ENCODE data around the gene LIN52. TPM values are rescaled to one million over a fixed set of nuclear protein-coding genes. Genes with fewer than 3 reads are reported as not detected.

Gene LIN52
- total and polyA plus RNA-seq, 2 experiments from 2014 or later, result 8.6 to 10.8 TPM

DNA sequence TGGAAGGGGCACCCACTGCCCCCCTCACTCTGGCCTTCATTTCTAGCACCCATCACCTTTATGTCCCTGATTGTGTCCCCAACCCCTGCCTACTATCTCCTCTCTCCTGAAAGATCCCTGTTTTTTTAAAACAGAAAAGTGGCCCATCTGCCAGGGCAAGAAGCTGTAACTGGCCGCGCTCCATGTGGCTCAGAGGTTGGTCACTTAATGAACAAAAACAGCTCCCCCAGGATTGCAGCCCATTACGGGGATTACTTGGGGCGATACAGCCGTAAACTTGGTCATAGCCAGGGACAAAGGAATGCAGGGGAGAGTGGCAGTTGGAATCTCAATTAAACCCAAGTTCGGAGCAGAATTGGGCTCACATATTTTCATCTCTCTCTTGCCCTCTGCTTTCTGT is 119.7 kb downstream of the LIN52 start (continued):
- TF ChIP-seq, protein P1, sequence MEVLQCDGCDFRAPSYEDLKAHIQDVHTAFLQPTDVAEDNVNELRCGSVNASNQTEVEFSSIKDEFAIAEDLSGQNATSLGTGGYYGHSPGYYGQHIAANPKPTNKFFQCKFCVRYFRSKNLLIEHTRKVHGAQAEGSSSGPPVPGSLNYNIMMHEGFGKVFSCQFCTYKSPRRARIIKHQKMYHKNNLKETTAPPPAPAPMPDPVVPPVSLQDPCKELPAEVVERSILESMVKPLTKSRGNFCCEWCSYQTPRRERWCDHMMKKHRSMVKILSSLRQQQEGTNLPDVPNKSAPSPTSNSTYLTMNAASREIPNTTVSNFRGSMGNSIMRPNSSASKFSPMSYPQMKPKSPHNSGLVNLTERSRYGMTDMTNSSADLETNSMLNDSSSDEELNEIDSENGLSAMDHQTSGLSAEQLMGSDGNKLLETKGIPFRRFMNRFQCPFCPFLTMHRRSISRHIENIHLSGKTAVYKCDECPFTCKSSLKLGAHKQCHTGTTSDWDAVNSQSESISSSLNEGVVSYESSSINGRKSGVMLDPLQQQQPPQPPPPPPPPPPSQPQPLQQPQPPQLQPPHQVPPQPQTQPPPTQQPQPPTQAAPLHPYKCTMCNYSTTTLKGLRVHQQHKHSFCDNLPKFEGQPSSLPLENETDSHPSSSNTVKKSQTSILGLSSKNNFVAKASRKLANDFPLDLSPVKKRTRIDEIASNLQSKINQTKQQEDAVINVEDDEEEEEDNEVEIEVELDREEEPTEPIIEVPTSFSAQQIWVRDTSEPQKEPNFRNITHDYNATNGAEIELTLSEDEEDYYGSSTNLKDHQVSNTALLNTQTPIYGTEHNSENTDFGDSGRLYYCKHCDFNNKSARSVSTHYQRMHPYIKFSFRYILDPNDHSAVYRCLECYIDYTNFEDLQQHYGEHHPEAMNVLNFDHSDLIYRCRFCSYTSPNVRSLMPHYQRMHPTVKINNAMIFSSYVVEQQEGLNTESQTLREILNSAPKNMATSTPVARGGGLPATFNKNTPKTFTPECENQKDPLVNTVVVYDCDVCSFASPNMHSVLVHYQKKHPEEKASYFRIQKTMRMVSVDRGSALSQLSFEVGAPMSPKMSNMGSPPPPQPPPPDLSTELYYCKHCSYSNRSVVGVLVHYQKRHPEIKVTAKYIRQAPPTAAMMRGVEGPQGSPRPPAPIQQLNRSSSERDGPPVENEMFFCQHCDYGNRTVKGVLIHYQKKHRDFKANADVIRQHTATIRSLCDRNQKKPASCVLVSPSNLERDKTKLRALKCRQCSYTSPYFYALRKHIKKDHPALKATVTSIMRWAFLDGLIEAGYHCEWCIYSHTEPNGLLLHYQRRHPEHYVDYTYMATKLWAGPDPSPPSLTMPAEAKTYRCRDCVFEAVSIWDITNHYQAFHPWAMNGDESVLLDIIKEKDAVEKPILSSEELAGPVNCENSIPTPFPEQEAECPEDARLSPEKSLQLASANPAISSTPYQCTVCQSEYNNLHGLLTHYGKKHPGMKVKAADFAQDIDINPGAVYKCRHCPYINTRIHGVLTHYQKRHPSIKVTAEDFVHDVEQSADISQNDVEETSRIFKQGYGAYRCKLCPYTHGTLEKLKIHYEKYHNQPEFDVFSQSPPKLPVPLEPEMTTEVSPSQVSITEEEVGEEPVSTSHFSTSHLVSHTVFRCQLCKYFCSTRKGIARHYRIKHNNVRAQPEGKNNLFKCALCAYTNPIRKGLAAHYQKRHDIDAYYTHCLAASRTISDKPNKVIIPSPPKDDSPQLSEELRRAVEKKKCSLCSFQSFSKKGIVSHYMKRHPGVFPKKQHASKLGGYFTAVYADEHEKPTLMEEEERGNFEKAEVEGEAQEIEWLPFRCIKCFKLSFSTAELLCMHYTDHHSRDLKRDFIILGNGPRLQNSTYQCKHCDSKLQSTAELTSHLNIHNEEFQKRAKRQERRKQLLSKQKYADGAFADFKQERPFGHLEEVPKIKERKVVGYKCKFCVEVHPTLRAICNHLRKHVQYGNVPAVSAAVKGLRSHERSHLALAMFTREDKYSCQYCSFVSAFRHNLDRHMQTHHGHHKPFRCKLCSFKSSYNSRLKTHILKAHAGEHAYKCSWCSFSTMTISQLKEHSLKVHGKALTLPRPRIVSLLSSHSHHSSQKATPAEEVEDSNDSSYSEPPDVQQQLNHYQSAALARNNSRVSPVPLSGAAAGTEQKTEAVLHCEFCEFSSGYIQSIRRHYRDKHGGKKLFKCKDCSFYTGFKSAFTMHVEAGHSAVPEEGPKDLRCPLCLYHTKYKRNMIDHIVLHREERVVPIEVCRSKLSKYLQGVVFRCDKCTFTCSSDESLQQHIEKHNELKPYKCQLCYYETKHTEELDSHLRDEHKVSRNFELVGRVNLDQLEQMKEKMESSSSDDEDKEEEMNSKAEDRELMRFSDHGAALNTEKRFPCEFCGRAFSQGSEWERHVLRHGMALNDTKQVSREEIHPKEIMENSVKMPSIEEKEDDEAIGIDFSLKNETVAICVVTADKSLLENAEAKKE (CRISPR knock-in tag; IDR thresholded peaks at IDR 0.05), result no peak

DNA sequence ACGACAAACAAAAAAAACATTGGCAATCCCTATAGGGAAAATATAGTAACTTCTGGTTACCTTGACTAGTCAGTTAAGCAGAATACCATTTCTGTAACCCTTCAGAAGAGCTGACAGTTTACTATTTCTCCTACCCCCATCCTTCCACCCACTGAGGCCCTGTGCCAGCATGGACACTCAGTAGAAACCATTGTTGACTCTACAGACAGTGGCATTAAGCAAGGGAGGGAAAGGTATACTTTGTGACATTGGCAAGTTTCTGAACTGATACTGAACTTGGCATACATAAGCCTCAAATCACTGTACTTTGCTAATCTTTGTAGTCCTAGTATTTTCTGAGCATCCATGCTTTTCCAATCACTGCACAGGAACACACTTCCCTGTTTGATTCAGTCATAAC is 121.1 kb downstream of the LIN52 start:
- Mint-ChIP-seq H3K36me3 (ENCODE audit: low read depth) (no peaks in the 10 kb centered on the region), H3K4me3 (no peak overlapping the region), H3K9me3 (no peaks in the 10 kb centered on the region), H3K4me1 (no peaks in the 10 kb centered on the region), H3K27ac (no peak overlapping the region), H3K27me3 (ENCODE audit: insufficient read depth, low read depth, poor library complexity) (peaks cover 6% of the 10 kb centered on the region)
- no peaks in the 10 kb centered on the region for H3K27me3 ChIP-seq (ENCODE audit: insufficient read depth)
- ATAC-seq (no peak), DNase-seq (ENCODE audit: low spot score) (no peak)
- no peak overlapping the region for H3K27ac ChIP-seq (ENCODE audit: low read depth)
- H2AFZ ChIP-seq, result no peak overlapping the region
- no peaks in the 10 kb centered on the region; the same call in 1 of the 2 replicates for H4K20me1 ChIP-seq (replicated peaks; ENCODE audit: insufficient read depth)
- H3K4me1 ChIP-seq (ENCODE audit: insufficient read depth), result no peaks in the 10 kb centered on the region; the same call in 1 of the 2 replicates
- no peaks in the 10 kb centered on the region for H3K36me3 ChIP-seq (ENCODE audit: insufficient read depth)
- H3K4me3 ChIP-seq, result no peak overlapping the region
- H3K79me2 ChIP-seq (replicated peaks; ENCODE audit: insufficient read depth), result no peaks in the 10 kb centered on the region
- no peaks in the 10 kb centered on the region; the same call in 1 of the 2 replicates for H3F3A ChIP-seq (replicated peaks; ENCODE audit: low read depth)
- no peaks in the 10 kb centered on the region for H3K9me2 ChIP-seq (ENCODE audit: insufficient read depth)
- no peak for TF ChIP-seq CREB1 (CRISPR knock-in tag; IDR thresholded peaks at IDR 0.05; ENCODE audit: low read depth)
- TF ChIP-seq EZH2 (IDR thresholded peaks at IDR 0.05; ENCODE audit: low read depth, unreplicated experiment), result no peak
- TF ChIP-seq STAT1 (IDR thresholded peaks at IDR 0.05; ENCODE audit: unreplicated experiment), result no peak
- TF ChIP-seq, protein P2, sequence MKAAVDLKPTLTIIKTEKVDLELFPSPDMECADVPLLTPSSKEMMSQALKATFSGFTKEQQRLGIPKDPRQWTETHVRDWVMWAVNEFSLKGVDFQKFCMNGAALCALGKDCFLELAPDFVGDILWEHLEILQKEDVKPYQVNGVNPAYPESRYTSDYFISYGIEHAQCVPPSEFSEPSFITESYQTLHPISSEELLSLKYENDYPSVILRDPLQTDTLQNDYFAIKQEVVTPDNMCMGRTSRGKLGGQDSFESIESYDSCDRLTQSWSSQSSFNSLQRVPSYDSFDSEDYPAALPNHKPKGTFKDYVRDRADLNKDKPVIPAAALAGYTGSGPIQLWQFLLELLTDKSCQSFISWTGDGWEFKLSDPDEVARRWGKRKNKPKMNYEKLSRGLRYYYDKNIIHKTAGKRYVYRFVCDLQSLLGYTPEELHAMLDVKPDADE (IDR thresholded peaks at IDR 0.05), result no peak
- TF ChIP-seq, protein P3, sequence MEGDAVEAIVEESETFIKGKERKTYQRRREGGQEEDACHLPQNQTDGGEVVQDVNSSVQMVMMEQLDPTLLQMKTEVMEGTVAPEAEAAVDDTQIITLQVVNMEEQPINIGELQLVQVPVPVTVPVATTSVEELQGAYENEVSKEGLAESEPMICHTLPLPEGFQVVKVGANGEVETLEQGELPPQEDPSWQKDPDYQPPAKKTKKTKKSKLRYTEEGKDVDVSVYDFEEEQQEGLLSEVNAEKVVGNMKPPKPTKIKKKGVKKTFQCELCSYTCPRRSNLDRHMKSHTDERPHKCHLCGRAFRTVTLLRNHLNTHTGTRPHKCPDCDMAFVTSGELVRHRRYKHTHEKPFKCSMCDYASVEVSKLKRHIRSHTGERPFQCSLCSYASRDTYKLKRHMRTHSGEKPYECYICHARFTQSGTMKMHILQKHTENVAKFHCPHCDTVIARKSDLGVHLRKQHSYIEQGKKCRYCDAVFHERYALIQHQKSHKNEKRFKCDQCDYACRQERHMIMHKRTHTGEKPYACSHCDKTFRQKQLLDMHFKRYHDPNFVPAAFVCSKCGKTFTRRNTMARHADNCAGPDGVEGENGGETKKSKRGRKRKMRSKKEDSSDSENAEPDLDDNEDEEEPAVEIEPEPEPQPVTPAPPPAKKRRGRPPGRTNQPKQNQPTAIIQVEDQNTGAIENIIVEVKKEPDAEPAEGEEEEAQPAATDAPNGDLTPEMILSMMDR (conservative IDR thresholded peaks at IDR 0.05; ENCODE audit: low read depth in 2 of 2), result no peak
- no peak for TF ChIP-seq JUNB (IDR thresholded peaks at IDR 0.05; ENCODE audit: unreplicated experiment)
- TF ChIP-seq ZNF114 (CRISPR knock-in tag; IDR thresholded peaks at IDR 0.05), result no peak
- TF ChIP-seq, protein P4, sequence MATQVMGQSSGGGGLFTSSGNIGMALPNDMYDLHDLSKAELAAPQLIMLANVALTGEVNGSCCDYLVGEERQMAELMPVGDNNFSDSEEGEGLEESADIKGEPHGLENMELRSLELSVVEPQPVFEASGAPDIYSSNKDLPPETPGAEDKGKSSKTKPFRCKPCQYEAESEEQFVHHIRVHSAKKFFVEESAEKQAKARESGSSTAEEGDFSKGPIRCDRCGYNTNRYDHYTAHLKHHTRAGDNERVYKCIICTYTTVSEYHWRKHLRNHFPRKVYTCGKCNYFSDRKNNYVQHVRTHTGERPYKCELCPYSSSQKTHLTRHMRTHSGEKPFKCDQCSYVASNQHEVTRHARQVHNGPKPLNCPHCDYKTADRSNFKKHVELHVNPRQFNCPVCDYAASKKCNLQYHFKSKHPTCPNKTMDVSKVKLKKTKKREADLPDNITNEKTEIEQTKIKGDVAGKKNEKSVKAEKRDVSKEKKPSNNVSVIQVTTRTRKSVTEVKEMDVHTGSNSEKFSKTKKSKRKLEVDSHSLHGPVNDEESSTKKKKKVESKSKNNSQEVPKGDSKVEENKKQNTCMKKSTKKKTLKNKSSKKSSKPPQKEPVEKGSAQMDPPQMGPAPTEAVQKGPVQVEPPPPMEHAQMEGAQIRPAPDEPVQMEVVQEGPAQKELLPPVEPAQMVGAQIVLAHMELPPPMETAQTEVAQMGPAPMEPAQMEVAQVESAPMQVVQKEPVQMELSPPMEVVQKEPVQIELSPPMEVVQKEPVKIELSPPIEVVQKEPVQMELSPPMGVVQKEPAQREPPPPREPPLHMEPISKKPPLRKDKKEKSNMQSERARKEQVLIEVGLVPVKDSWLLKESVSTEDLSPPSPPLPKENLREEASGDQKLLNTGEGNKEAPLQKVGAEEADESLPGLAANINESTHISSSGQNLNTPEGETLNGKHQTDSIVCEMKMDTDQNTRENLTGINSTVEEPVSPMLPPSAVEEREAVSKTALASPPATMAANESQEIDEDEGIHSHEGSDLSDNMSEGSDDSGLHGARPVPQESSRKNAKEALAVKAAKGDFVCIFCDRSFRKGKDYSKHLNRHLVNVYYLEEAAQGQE (IDR thresholded peaks at IDR 0.05; ENCODE audit: unreplicated experiment), result no peak
- no peak for TF ChIP-seq POLR2AphosphoS5 (IDR thresholded peaks at IDR 0.05; ENCODE audit: low read depth)
- TF ChIP-seq EZH2phosphoT487 (IDR thresholded peaks at IDR 0.05; ENCODE audit: unreplicated experiment), result no peak
- H3K4me2 ChIP-seq, result no peak overlapping the region

All from GM23338 (cell line).